Adrenal gland (tissue), 5 donors: ENCODE measurements around the gene CCDC73.

Experiments
- CTCF ChIP-seq, 6 experiments: fragments of 450-650 bp in 4 of 6; fragments of 200-600 bp in 2 of 6; sonication (generic) in 1 of 6; IDR thresholded peaks; 1 replicate in 5 of 6; 2 replicates in 1 of 6; pipeline versions ENCODE4 v1.5.1 to v1.8.0; 2016 to 2021; ENCODE audit warnings: antibody characterized with exemption in 6 of 6, mild to moderate bottlenecking in 2 of 6, moderate library complexity in 1 of 6
- POLR2A ChIP-seq, 2 donors: fragments of 450-650 bp; IDR thresholded peaks; one replicate each; pipeline ENCODE4 v1.6.1; 2017; ENCODE audit warnings: antibody characterized with exemption in 2 of 2, mild to moderate bottlenecking in 2 of 2, moderate library complexity in 1 of 2
- donor health status: DM: no; HTN: no; CAD: no.

GRCh38 chr11:32602657-32603415 is 191.6 kb downstream of the CCDC73 start:
- TF ChIP-seq CTCF (IDR thresholded peaks at IDR 0.05) (no peak), POLR2A (IDR thresholded peaks at IDR 0.05) (no peak)
